Activated naive CD4-positive, alpha-beta T cell (primary cell): Measurements from ENCODE around the gene DYNLL1.
"Not testable (repeated sequence)": the region's sequence is repeated elsewhere in the genome, so short reads cannot be mapped to it uniquely, and the experiment has no call there.

Experiments used
- DNase-seq, 4 experiments: peaks; one replicate each; lab custom pipeline; 2025; lab: John Stamatoyannopoulos, UW

The DYNLL1 gene

GRCh38 chr12:120495731-120496412, at the start of gene DYNLL1:
Gene DYNLL1, plus strand, starts transcription at chr12:120496113. Its CDS starts 309 bp downstream, at chr12:120496422.
- peak; percentile 92 to 97 (median 96) for DNase-seq

DNA sequence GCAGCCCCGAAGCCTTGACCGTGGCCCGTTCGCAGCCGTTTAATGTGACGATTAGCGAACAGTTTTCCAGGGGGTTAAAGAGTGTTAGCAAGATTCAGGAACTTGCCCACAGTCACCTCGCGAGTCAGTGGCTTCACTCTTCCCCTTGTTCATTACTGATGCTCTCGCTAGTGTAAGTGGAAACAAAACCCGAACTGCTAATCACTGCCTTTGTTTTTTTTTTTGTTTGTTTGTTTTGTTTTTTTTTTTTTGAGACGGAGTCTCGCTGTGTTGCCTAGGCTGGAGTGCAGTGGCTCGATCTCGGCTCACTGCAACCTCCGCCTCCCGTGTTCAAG, 49.1 kb upstream of the DYNLL1 start:
- DNase-seq: not testable (repeated sequence)

DNA sequence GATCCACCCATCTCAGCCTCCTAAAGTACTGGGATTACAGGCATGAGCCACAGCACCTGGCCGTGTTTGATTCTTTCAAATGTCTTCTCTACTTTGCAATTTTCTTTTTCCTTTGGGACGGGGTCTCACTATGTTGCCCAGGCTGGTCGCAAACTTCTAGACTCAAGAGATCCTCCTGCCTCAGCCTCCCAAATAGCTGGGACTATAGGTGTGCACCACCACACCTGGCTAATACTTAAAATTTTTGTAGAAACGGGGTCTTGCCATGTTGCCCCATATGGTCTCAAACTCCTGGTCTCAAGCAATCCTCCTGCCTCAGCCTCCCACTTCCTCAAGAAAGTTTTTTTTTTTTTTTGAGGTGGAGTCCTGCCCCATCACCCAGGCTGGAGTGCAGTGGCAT, 47.9 kb upstream of the DYNLL1 start:
- DNase-seq: no peak

- DNase-seq: not testable (repeated sequence)
Measured at GRCh38 chr12:120452524-120452923, 43.4 kb upstream of the DYNLL1 start.

GRCh38 chr12:120453060-120453750, 42.7 kb upstream of the DYNLL1 start:
- DNase-seq: no peak

DNA sequence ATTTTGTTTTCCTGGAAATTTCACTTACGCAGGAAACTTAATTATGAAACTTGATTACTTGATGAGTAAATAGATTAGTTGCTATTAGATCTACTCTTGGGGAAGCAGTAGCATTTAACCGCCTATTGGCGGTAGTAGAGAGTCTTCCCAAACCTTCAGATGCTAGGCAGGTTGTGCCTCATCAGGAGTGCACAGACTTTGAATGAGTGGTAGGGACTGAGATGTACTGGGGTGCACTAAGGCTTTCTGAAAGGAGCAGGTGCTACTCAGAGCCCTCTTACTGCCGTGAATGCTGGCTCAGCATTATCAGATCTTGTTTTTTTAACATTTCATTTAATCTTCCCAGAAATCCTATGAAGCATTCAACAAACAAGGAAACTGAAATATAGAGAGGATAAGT, 41.9 kb upstream of the DYNLL1 start:
- no peak for DNase-seq

- DNase-seq: no peak
Measured at GRCh38 chr12:120455302-120455701, 40.6 kb upstream of the DYNLL1 start.

GRCh38 chr12:120457133-120457532, 38.8 kb upstream of the DYNLL1 start:
- DNase-seq: no peak

- DNase-seq: no peak
Measured at GRCh38 chr12:120460157-120460556, 35.8 kb upstream of the DYNLL1 start.

DNA sequence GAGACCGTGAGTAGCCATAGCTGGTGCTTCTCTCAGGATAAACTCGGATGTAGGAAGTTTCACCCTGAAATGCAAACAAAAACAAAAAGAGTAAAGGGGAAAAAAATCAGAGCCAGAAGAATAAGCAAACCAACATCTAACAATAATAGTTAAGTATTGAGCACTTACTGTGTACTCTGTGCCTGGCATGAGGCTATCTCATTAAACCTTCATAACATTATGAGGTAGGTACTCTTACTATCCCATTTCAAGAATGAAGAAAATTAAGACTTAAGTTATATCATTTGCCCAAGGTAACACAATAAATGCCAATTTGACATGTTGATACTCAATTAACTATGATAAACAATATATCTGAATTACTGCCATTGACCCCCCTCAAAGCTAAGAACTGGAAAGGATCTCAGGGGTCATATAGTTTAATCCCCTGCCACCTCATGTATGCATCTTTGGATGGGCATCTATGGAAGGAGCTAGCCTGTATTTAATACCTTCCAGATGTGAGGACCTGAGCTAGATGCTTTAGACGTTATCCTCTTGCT, 33.7 kb upstream of the DYNLL1 start:
- DNase-seq: no peak

- no peak for DNase-seq
Measured at GRCh38 chr12:120463712-120464111, 32.2 kb upstream of the DYNLL1 start.

GRCh38 chr12:120465756-120466155, 30.2 kb upstream of the DYNLL1 start:
- DNase-seq: no peak

- DNase-seq: peak in 2 of 4 experiments; percentile 8 to 29
Measured at GRCh38 chr12:120466560-120467315, 29.2 kb upstream of the DYNLL1 start.

GRCh38 chr12:120467439-120467838, 28.5 kb upstream of the DYNLL1 start:
- no peak for DNase-seq

DNA sequence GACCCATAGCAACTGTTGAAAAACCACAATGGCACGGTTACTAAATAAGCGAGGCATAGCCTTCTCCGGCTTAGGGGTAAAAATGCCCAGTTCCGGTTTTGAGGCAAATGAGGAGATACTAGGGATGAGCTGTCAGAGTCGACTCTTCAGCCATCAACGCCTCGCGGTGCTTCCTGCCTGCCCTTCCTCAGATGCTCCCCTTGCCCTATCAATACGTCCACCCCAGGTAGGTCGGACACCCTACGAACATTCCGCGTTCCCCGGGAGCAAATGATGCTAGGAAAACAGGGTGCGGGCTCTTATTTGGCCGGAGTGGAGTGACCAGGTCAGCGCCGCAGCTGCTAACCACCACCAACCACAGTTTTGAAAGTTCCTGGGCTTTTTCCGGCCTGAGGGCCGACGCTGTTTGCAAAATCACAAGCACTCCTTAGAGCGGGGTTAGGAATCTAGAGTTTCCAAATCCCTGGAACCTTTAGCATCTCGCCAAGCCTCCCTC, 27.5 kb upstream of the DYNLL1 start:
- no peak for DNase-seq

DNA sequence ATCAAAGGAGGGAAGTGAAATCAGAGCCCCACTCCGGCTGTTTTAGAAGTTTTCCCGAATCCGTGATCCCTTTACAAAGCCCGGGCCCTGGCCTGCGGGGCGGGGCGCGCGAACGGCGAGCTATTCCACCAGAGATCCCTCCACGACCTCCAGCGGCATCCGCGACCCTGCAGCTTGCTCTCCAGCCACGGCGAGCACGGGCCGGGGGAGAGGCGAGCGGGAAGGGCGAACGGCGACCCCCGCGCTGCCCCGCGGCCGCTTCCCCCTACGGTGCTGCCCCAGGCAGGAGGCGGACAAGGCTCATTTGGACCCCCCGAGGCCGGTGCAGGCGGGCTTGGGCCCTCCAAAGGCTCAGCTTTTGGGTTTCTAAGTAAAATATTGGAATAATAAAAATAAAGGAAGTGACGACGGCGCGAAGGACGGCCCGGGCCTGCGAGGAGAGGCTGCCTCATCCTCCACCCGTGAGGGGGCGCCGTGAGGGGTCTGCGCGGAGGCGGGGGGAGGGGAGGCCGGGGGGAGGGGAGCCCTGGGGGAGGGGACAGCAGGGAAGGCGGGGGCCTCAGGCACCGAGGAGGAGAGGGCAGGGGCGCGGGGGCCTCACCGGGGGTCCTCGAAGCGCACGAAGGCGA, 27.0 kb upstream of the DYNLL1 start:
- peak; percentile 52 to 64 (median 60) for DNase-seq

GRCh38 chr12:120469450-120470149, 26.3 kb upstream of the DYNLL1 start, which contains the start of gene SRSF9:
Gene SRSF9, minus strand, starts transcription at chr12:120469748. Its CDS starts 139 bp downstream, at chr12:120469609.
- peak; percentile 93 to 98 (median 94) for DNase-seq

DNA sequence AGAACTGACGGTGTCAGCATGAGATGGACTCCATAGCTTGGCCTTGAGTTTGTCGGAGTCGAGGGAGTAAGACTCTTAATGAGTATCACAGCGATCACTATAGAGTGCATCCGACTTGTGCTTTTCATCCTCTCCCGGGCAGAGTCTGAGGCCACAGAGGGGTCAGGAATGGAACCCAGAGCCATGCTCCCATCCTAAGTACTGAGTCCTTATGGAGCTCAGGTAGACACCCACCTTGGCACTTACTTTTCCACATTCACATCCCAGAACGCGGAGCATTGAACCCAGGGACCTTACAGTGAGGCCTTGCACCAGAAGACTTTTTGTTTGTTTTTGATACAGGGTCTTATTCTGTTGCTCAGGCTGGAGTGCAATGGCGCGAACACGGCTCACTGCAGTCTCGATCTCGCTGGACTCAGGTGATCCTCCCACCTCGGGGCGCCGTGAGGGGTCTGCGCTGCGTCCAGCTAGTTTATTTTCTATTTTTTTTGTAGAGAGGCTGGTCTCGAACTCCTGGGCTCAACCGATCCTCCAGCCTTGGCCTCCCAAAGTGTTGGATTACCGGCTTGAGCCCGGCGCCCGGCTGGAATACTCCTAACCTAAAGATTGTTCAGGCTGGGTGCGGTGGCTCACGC, 25.6 kb upstream of the DYNLL1 start:
- DNase-seq: no peak

DNA sequence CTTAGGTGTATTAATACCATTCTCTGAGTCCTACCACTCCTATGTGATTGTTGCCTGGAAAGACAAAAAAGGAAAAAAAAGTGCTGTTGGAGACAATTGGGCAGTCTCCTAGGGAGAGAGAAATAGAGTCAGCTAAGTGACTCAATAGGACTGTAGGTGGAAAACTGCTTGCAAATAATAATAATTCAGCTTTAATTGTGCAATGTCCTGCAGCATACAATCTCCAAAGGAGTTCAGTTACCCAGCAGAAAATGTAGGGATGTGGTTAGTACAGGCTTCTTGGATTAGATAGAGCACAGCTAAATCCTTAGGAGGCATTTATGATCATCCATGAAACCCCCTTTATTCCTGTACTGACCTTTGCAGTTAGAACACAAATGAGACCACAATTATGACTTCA, 23.4 kb upstream of the DYNLL1 start:
- DNase-seq: no peak

- DNase-seq: no peak
Measured at GRCh38 chr12:120473807-120474615, 21.9 kb upstream of the DYNLL1 start.
